ENCODE results near the gene IFT122.

IFT122 gene

DNA sequence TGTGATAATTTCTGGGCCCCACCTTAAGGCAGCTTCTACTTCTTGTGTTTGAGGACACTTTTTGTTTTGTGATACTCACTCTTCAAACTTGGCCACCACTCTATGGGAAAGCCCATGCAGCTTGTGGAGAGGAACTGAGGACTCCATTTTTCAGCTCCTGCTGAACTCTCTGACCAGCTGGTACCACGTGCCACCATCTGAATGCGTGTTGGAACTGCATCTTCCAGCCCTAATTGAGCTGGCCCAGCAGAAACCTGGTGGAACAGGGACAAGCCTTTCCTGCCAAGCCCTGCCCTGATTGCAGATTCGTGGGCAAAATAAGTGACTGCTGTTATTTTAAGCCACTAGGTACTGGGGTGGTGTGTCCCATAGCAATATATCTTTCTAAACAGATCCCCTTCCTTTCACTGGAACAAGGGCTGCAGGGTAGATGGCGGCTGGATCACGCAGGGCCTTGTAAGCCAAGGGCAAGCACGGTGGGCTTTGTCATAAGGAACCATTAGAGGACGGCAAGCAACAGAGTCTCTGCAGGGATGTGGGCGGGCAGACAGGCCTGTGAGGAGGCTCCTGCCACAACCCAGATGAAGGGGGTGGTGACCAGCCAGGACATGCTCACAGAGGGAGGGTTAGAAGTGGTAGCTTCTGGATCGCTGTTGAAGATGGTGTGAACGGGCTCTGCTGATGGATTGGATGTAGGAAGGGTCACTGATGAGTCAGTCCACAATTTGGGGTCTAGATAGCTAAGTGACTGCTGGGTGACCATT lies 112.4 kb downstream of the IFT122 start:
- Histone ChIP-seq H3K4me3 (ENCODE audit: low read length in 2 of 2) (no peak overlapping the region), H3K9ac (ENCODE audit: low read length in 2 of 2) (no peak overlapping the region), H3K36me3 (ENCODE audit: control insufficient read depth in 2 of 2, insufficient read depth in 2 of 2, low read length in 2 of 2) (peaks cover 0 to under 1% of the 10 kb centered on the region in 2 donors), H3K27me3 (ENCODE audit: control insufficient read depth in 1 of 2, insufficient read depth in 2 of 2, low read length in 2 of 2) (no peaks in the 10 kb centered on the region), H3K4me1 (ENCODE audit: control insufficient read depth, insufficient read depth, low read length) (peaks cover 14% of the 10 kb centered on the region), H3K27ac (ENCODE audit: low read length) (no peak overlapping the region), H3K9me3 (ENCODE audit: control insufficient read depth in 2 of 2, low read length in 2 of 2) (no peaks in the 10 kb centered on the region)

GRCh38 chr3:129553171-129553570 lies 113.1 kb downstream of the IFT122 start:
- H3K4me1 ChIP-seq (ENCODE audit: control insufficient read depth, insufficient read depth, low read length), result peaks cover 20% of the 10 kb centered on the region
- H3K9me3 ChIP-seq (ENCODE audit: control insufficient read depth in 2 of 2, low read length in 2 of 2), result no peaks in the 10 kb centered on the region
- peaks cover 0 to 4% of the 10 kb centered on the region in 2 donors for H3K36me3 ChIP-seq (ENCODE audit: control insufficient read depth in 2 of 2, insufficient read depth in 2 of 2, low read length in 2 of 2)
- H3K4me3 ChIP-seq (ENCODE audit: low read length in 2 of 2), result no peak overlapping the region
- no peak overlapping the region for H3K27ac ChIP-seq (ENCODE audit: low read length)
- H3K27me3 ChIP-seq (ENCODE audit: control insufficient read depth in 1 of 2, insufficient read depth in 2 of 2, low read length in 2 of 2), result no peaks in the 10 kb centered on the region
- no peak overlapping the region for H3K9ac ChIP-seq (ENCODE audit: low read length in 2 of 2)

GRCh38 chr3:129553719-129554118 lies 113.7 kb downstream of the IFT122 start:
- no peak overlapping the region for H3K27ac ChIP-seq (ENCODE audit: low read length)
- H3K9me3 ChIP-seq (ENCODE audit: control insufficient read depth in 2 of 2, low read length in 2 of 2), result no peaks in the 10 kb centered on the region
- H3K9ac ChIP-seq (ENCODE audit: low read length in 2 of 2), result no peak overlapping the region
- H3K4me1 ChIP-seq (ENCODE audit: control insufficient read depth, insufficient read depth, low read length), result peaks cover 25% of the 10 kb centered on the region
- no peak overlapping the region for H3K4me3 ChIP-seq (ENCODE audit: low read length in 2 of 2)
- H3K27me3 ChIP-seq (ENCODE audit: control insufficient read depth in 1 of 2, insufficient read depth in 2 of 2, low read length in 2 of 2), result no peaks in the 10 kb centered on the region
- peaks cover 0 to 4% of the 10 kb centered on the region in 2 donors for H3K36me3 ChIP-seq (ENCODE audit: control insufficient read depth in 2 of 2, insufficient read depth in 2 of 2, low read length in 2 of 2)

- Histone ChIP-seq H3K27ac (ENCODE audit: low read length) (no peak overlapping the region), H3K4me3 (ENCODE audit: low read length in 2 of 2) (no peak overlapping the region), H3K27me3 (ENCODE audit: control insufficient read depth in 1 of 2, insufficient read depth in 2 of 2, low read length in 2 of 2) (no peaks in the 10 kb centered on the region), H3K36me3 (ENCODE audit: control insufficient read depth in 2 of 2, insufficient read depth in 2 of 2, low read length in 2 of 2) (peaks cover 0 to 7% of the 10 kb centered on the region in 2 donors), H3K4me1 (ENCODE audit: control insufficient read depth, insufficient read depth, low read length) (peaks cover 32% of the 10 kb centered on the region), H3K9ac (ENCODE audit: low read length in 2 of 2) (no peak overlapping the region), H3K9me3 (ENCODE audit: control insufficient read depth in 2 of 2, low read length in 2 of 2) (no peaks in the 10 kb centered on the region)
These were observed 114.5 kb downstream of the IFT122 start for GRCh38 chr3:129554356-129555152.

GRCh38 chr3:129555153-129555550 lies 115.1 kb downstream of the IFT122 start:
- Histone ChIP-seq H3K4me1 (ENCODE audit: control insufficient read depth, insufficient read depth, low read length) (peaks cover 38% of the 10 kb centered on the region), H3K36me3 (ENCODE audit: control insufficient read depth in 2 of 2, insufficient read depth in 2 of 2, low read length in 2 of 2) (peaks cover 0 to 7% of the 10 kb centered on the region in 2 donors), H3K27ac (ENCODE audit: low read length) (no peak overlapping the region), H3K27me3 (ENCODE audit: control insufficient read depth in 1 of 2, insufficient read depth in 2 of 2, low read length in 2 of 2) (no peaks in the 10 kb centered on the region), H3K9ac (ENCODE audit: low read length in 2 of 2) (no peak overlapping the region), H3K4me3 (ENCODE audit: low read length in 2 of 2) (no peak overlapping the region), H3K9me3 (ENCODE audit: control insufficient read depth in 2 of 2, low read length in 2 of 2) (no peaks in the 10 kb centered on the region)

DNA sequence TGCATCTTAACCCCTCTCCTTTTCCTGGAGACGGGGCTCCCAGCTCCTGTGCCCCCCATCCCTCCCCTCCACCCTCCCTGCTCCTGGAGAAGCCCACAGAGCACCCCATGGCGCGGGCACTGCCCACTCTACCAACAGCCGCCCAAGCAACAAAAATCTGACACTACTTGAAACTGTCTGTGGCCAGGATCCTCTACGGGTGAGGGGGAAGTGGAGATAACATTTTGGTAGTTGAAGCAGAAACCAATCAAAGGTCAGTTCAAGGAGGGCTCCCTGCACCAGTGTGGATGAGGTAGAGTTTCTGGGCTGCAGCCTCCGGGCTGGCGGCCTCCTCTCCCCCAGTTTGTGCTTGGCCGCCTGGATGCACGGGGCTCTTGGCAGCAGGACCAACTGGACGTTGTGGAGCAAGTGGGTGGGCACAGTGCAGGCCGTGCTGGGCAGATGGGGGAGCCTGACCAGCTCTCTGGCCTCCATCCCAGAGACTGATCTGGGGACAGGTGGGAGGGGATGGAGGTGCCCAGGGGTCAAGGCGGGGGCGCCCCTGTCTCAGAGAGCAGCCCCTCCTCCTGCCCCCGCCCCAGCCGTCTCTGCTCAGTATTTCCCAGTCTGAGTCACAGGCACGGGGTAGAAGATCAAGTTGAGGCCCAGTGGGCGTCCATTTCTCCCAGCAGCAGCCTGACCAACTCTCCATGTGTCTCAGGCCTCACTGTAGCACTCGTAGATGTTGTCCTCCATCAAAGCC lies 115.8 kb downstream of the IFT122 start:
- Histone ChIP-seq H3K9me3 (ENCODE audit: control insufficient read depth in 2 of 2, low read length in 2 of 2) (no peaks in the 10 kb centered on the region), H3K4me1 (ENCODE audit: control insufficient read depth, insufficient read depth, low read length) (peaks cover 44% of the 10 kb centered on the region), H3K27ac (ENCODE audit: low read length) (no peak overlapping the region), H3K4me3 (ENCODE audit: low read length in 2 of 2) (no peak overlapping the region), H3K36me3 (ENCODE audit: control insufficient read depth in 2 of 2, insufficient read depth in 2 of 2, low read length in 2 of 2) (peaks cover 0 to 7% of the 10 kb centered on the region in 2 donors), H3K27me3 (ENCODE audit: control insufficient read depth in 1 of 2, insufficient read depth in 2 of 2, low read length in 2 of 2) (no peaks in the 10 kb centered on the region), H3K9ac (ENCODE audit: low read length in 2 of 2) (no peak overlapping the region)

DNA sequence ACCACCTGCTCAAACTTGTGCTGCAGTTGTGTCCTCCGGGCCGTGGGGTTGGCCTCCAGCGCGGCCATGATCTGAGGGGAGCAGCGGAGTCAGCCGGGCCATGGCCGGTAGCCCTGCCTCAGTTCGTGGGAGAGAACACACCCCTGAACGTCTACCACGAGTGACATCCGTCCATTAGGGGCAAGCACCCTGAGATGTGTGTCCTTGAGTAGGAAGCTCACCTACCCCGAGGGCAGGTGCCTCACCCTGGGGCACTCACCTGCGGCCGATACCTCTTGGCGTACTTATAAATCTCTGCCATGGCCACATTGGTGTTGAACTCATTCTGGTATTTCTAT lies 116.3 kb downstream of the IFT122 start:
- no peaks in the 10 kb centered on the region for H3K9me3 ChIP-seq (ENCODE audit: control insufficient read depth in 2 of 2, low read length in 2 of 2)
- H3K9ac ChIP-seq (ENCODE audit: low read length in 2 of 2), result no peak overlapping the region
- no peaks in the 10 kb centered on the region for H3K27me3 ChIP-seq (ENCODE audit: control insufficient read depth in 1 of 2, insufficient read depth in 2 of 2, low read length in 2 of 2)
- peaks cover 0 to 7% of the 10 kb centered on the region in 2 donors for H3K36me3 ChIP-seq (ENCODE audit: control insufficient read depth in 2 of 2, insufficient read depth in 2 of 2, low read length in 2 of 2)
- H3K4me3 ChIP-seq (ENCODE audit: low read length in 2 of 2), result no peak overlapping the region
- H3K4me1 ChIP-seq (ENCODE audit: control insufficient read depth, insufficient read depth, low read length), result peaks cover 49% of the 10 kb centered on the region
- H3K27ac ChIP-seq (ENCODE audit: low read length), result no peak overlapping the region

DNA sequence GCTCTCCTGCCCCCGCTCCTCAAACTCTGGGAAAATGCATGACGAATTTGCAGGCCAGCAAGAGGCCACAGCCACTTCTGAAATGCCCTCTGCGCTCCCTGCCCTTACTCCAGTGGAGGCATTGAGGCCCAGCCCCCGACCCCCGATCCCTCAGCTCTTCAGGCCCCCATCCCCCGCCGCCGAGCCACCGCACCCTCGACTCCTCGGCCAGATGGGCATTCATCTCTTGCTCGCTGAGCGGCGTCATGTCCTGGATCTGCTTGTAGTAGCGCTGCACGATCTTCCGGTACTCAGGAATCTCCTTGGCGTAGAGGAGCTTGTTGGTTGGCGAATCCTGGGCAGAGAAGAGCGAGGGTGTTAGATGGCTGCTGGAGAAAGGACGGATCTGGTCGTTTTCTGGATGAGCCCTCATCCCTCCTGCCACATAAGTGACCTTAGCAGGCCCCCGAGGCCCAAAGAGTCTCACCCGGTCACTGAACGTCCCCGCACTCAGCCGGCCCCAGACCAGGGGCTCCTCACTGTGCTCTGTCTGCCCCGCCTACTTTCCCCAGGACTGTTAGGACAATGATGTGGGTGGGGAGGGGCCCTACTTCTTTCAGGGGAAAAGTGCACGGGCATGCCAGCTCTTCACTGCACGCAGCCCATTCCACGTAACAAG lies 117.0 kb downstream of the IFT122 start:
- Histone ChIP-seq H3K36me3 (ENCODE audit: control insufficient read depth in 2 of 2, insufficient read depth in 2 of 2, low read length in 2 of 2) (peaks cover 0 to 7% of the 10 kb centered on the region in 2 donors), H3K9me3 (ENCODE audit: control insufficient read depth in 2 of 2, low read length in 2 of 2) (no peaks in the 10 kb centered on the region), H3K4me1 (ENCODE audit: control insufficient read depth, insufficient read depth, low read length) (peaks cover 55% of the 10 kb centered on the region), H3K27me3 (ENCODE audit: control insufficient read depth in 1 of 2, insufficient read depth in 2 of 2, low read length in 2 of 2) (no peaks in the 10 kb centered on the region), H3K9ac (ENCODE audit: low read length in 2 of 2) (no peak overlapping the region), H3K27ac (ENCODE audit: low read length) (no peak overlapping the region), H3K4me3 (ENCODE audit: low read length in 2 of 2) (no peak overlapping the region)

DNA sequence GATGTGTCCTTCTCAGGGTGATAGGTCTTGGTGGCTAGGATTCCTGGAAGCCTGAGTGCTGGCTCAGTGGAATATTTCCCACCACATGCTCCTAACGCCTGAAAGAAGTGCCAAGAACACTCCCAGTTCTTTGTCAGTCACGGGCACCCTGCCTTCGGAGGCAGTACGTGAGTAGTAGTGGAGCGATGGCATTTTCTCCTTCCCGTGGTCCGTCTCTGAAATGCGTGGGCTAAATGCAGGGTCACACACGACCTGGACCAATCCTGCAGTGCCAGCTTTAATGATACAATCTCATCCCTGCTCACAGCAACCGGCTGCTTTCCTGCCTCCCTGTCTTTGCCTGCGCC lies 117.5 kb downstream of the IFT122 start:
- H3K9me3 ChIP-seq (ENCODE audit: control insufficient read depth in 2 of 2, low read length in 2 of 2), result no peaks in the 10 kb centered on the region
- H3K27me3 ChIP-seq (ENCODE audit: control insufficient read depth in 1 of 2, insufficient read depth in 2 of 2, low read length in 2 of 2), result no peaks in the 10 kb centered on the region
- H3K4me3 ChIP-seq (ENCODE audit: low read length in 2 of 2), result no peak overlapping the region
- H3K36me3 ChIP-seq (ENCODE audit: control insufficient read depth in 2 of 2, insufficient read depth in 2 of 2, low read length in 2 of 2), result peaks cover 0 to 7% of the 10 kb centered on the region in 2 donors
- H3K4me1 ChIP-seq (ENCODE audit: control insufficient read depth, insufficient read depth, low read length), result peaks cover 56% of the 10 kb centered on the region
- H3K27ac ChIP-seq (ENCODE audit: low read length), result no peak overlapping the region
- H3K9ac ChIP-seq (ENCODE audit: low read length in 2 of 2), result no peak overlapping the region

DNA sequence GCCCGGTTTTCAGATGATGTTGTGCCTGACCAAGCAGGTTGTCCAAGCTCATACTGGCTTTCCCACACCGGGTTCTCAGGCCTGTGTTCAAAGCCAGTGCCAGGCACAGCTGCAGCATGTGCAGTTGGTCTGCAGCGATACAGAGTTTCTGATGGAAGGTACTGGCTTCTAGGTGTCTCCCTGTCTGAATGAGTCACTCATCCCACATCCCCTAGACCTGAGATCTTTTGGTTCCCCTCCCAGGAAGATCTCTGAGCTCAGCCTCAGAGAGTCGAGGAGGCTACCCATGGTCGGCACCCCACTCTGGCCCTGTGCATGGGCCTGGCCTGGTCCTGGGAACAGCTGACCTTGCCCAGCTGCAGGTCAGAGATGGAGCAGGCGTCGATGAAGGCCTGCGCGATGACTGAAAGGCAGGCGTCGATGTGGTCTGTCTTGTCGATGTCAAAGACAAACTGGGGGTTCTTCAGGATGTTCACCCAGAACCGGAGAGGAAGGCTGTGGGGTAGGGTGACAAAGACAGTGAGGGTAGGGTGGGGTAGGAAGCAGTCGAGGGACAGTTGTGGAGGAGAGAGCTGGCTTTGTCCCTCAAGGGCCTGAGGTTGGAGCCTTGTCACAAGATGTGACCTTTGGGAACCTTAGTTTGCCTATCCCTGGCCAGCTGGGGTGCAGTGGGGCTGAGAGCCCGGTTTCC lies 118.2 kb downstream of the IFT122 start:
- Histone ChIP-seq H3K9me3 (ENCODE audit: control insufficient read depth in 2 of 2, low read length in 2 of 2) (no peaks in the 10 kb centered on the region), H3K27ac (ENCODE audit: low read length) (no peak overlapping the region), H3K4me1 (ENCODE audit: control insufficient read depth, insufficient read depth, low read length) (peaks cover 60% of the 10 kb centered on the region), H3K9ac (ENCODE audit: low read length in 2 of 2) (no peak overlapping the region), H3K27me3 (ENCODE audit: control insufficient read depth in 1 of 2, insufficient read depth in 2 of 2, low read length in 2 of 2) (no peaks in the 10 kb centered on the region), H3K4me3 (ENCODE audit: low read length in 2 of 2) (no peak overlapping the region), H3K36me3 (ENCODE audit: control insufficient read depth in 2 of 2, insufficient read depth in 2 of 2, low read length in 2 of 2) (peaks cover 0 to 7% of the 10 kb centered on the region in 2 donors)

Measured in stomach smooth muscle (tissue), 2 donors.